Left hindlimb (tissue), 1 donor: ENCODE results near the gene ADD3.
"Not testable (repeated sequence)": the region's sequence is repeated elsewhere in the genome, so short reads cannot be mapped to it uniquely, and the experiment has no call there.

ENCODE experiments used
- DNase-seq: peaks from one replicate; pipeline ENCODE4 v3.0.0-alpha.2; 2018

The ADD3 gene

GRCh38 chr10:110113670-110114337 lies 106.0 kb downstream of the ADD3 start:
- DNase-seq: no peak

- not testable (repeated sequence) for DNase-seq
These were observed 106.9 kb downstream of the ADD3 start for GRCh38 chr10:110114668-110115067.

- no peak for DNase-seq
These were observed 108.2 kb downstream of the ADD3 start for GRCh38 chr10:110115784-110116520.

DNA sequence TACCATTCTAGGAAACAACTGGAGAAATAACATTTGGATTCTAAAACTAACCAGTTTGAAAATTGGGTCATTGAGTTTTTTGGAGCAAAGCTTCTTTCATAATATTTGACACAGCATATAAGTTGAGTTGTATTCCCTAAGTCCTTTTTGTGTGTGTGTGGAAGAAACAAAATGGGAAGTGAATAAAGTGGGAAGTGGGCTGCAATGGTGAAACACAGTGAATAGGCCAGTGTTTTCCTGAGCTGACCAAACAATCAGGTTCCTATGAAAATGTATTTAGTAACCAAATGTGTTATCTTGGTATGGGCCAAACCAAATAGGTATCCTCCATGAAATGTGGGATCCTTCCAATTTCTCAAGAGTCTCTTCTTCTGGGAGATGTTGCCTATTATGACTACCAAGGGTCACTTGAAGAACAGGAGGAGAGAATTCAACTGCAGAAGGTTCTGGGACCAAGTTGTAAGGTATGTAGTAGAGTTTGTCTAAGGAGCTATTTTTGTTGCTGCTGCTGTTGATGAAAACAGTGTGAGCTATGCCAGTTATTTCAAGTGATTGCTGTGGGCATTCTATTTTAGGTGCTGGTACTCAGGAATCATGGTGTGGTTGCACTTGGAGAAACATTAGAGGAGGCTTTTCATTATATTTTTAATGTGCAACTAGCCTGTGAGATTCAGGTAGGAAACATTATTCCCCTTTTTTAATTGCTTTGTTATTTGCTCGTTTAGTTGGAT lies 111.3 kb downstream of the ADD3 start:
- DNase-seq: no peak

DNA sequence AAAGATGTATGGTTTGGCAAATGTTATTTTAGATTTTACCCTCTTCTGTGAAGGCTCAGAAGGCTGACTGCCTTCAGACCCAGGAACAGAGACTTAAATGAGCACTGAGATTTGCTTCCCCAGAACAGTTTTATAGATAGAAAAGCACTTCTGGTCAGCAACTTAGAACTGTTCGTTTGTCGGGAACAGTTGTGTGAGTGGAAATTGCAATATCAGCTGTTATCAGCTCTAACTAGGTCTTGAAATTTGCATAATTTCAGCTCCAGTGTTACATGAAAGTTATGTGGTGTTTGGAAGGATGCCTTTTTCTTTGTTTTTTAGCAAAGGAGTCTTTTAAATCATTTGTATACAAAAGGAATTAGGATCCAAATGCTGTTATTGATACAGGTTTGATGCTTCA lies 115.8 kb downstream of the ADD3 start:
- no peak for DNase-seq

DNA sequence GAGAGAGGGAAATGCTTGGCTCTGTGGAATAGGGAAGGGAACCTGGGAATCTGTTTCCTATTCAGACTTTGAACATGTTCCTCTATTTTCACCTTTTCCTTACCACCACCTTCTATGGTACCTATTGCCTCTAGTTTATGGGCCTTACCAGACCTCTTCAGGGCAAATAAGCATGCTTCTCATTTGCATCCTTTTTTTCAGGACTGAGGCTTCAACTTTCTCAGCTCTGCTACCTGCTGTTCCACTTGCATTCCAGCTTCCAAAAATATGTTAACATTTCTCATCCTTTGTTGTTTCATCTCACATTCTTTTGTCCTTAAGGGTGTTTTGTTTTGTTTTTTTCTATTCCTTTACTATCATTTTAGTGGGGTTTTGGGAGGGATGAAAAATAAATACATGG lies 121.7 kb downstream of the ADD3 start:
- no peak for DNase-seq

- DNase-seq: no peak
These were observed 127.1 kb downstream of the ADD3 start for GRCh38 chr10:110134917-110135316.

GRCh38 chr10:110135836-110136235 lies 128.1 kb downstream of the ADD3 start:
- not testable (repeated sequence) for DNase-seq

DNA sequence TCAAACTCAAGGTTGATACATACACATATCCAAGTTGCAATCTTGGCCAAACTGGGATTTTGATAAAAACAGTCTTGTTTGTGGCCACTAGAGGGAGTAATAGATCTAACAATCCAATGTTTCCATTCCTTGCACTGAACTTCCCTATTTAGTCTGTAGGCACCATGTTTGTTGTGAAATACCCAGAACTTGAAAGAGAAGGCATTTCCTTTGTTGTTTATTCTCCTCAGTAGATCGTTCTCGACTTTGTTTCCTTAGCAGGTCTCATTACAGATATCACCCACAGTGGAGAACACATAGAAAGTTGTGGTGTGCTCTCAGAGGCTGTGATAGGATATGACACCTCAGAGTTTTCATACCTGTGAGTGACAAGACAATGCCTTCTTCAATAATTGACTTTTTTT lies 129.4 kb downstream of the ADD3 start:
- DNase-seq: no peak

DNA sequence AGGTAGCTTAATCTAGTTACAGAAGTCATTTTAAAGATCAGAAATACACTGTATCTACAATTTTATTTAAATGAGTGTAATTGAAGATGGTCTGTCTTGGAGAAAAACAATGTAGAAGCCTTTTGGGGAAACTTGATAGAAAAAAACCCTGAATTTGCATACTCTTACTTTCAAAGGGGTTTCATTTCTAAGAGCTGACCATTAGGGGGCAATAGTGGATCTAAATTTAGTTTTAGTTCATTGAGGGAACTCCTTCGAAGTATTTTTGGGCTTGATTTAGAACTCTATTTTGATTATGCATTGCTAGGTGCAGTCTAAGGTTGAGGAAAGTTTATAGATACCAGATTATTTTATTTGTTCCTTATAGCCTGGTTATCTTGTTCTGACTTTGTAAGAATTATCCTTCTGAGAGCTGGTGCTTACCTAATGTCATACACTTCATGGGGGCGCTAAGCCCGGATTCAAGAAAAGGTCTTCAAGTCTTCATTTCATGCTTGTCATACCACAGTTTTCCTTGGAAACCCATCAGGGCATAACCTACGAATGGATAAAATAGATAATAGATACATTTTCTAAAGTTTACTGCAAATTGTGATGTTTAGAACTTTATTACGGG lies 130.5 kb downstream of the ADD3 start:
- DNase-seq: no peak

DNA sequence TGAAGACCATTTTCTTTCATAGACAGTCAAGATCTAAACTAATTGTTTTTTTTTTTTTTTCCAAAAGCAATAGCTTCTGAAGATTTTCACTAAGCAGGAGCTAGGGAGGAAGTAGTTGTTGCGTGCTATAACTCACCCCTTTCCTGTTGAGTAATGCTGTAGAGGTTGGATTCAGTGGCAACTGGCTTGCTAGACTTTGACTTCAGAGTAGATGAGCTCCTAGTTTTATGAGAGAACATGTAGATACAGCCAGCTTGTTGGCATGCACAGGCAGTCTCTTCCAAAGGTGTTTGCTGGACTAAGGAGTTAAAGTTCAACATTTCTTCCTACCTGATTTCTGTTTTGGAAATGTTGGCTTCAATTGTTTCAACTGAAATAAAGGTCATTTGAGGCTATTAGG lies 133.4 kb downstream of the ADD3 start:
- no peak for DNase-seq

- DNase-seq: no peak
These were observed 134.3 kb downstream of the ADD3 start for GRCh38 chr10:110141871-110142635.

DNA sequence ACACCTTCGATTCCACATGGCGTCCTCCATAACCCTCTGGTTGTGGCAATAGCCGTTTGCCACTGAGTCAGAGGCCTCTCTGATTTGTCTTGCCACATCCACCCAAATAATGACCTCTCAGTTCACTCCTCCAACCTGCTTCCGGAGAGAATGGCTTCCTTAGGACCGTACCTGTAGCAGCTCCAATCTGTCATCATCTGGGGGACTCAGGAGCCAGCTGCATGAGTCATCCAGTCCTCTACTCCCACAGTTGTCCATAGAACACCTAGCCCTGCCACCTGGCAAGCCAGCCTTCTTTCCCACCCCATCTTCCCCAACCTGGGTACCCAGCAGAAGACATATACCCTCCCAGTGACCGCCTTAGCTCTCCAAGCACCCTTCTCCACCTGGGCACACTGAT lies 135.2 kb downstream of the ADD3 start:
- no peak for DNase-seq

GRCh38 chr10:110144507-110144906 lies 136.7 kb downstream of the ADD3 start:
- no peak for DNase-seq

GRCh38 chr10:110147961-110148360 lies 140.2 kb downstream of the ADD3 start:
- DNase-seq: no peak

DNA sequence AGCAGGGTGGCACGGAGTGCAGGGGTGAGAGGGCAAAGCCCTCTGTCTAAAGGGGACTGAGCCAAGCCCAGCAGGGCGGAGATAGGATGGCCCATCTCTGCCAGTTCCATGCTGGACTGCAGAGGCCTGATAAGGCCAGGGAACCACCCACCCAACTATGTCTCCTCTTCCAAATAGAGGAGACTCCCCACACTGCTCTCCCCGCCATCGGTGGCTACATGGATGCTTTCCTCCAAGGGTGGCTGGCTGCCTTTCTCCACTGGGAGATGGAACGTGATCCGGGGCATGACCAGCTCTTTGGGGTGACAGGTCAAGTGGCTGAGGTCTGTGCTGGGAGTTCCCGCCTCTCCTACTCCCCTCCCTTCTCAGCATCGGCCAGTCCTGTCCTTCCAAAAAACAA lies 141.5 kb downstream of the ADD3 start:
- DNase-seq: no peak

- DNase-seq: no peak
These were observed 142.3 kb downstream of the ADD3 start for GRCh38 chr10:110150046-110150445.

GRCh38 chr10:110150981-110151380 lies 143.2 kb downstream of the ADD3 start:
- no peak for DNase-seq

DNA sequence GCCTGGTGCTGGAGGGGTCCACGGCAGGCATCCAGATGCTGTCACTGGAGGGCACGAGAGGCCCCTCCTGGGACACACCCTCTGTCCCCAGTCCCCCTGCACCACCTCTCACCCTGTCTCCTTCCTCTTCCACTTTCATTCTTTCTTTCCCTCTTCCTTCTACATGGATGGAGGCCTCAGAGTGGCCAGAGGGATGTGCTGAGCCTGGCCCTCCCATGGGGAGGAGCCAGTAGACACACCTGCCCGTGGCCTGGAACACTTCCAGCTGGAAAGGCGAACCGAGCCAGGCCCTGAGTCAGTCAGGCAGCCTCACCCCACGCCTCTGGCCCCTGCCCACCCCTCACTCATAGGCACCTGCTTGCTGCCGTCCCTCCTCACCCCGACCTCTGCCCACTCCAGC lies 143.7 kb downstream of the ADD3 start:
- no peak for DNase-seq

- DNase-seq: no peak
These were observed 144.2 kb downstream of the ADD3 start for GRCh38 chr10:110151971-110152370.

GRCh38 chr10:110153396-110153795 lies 145.6 kb downstream of the ADD3 start:
- no peak for DNase-seq

- no peak for DNase-seq
These were observed 148.3 kb downstream of the ADD3 start for GRCh38 chr10:110156046-110156445.
